HG02759 (cell line): ENCODE results near the gene TMIGD1.
"Not testable (repeated sequence)": the region's sequence is repeated elsewhere in the genome, so short reads cannot be mapped to it uniquely, and the experiment has no call there.

ENCODE experiments used
- ATAC-seq: cut with Tn5 transposase; IDR thresholded peaks from one replicate; pipeline ENCODE4 v1.9.1; 2021; ENCODE audit warnings: mild to moderate bottlenecking, moderate library complexity; ENCODE audit not compliant: unreplicated experiment

The TMIGD1 gene

GRCh38 chr17:30358055-30358760, 24.4 kb upstream of the TMIGD1 start:
- ATAC-seq: no peak

- ATAC-seq: no peak
Observed at GRCh38 chr17:30357476-30357875, 23.6 kb upstream of the TMIGD1 start.

- no peak for ATAC-seq
Observed at GRCh38 chr17:30354701-30355100, 20.8 kb upstream of the TMIGD1 start.

- ATAC-seq: no peak
Observed at GRCh38 chr17:30352240-30352814, 18.5 kb upstream of the TMIGD1 start.

GRCh38 chr17:30351735-30352134, 17.9 kb upstream of the TMIGD1 start:
- ATAC-seq: no peak

- not testable (repeated sequence) for ATAC-seq
Observed at GRCh38 chr17:30351263-30351662, 17.4 kb upstream of the TMIGD1 start.

- no peak for ATAC-seq
Observed at GRCh38 chr17:30349252-30349651, 15.4 kb upstream of the TMIGD1 start.

- no peak for ATAC-seq
Observed at GRCh38 chr17:30347488-30347887, 13.6 kb upstream of the TMIGD1 start.

- ATAC-seq: no peak
Observed at GRCh38 chr17:30346221-30346795, 12.5 kb upstream of the TMIGD1 start.

- ATAC-seq: no peak
Observed at GRCh38 chr17:30345527-30346075, 11.7 kb upstream of the TMIGD1 start.

GRCh38 chr17:30345089-30345433, 11.2 kb upstream of the TMIGD1 start:
- ATAC-seq: no peak

- ATAC-seq: no peak
Observed at GRCh38 chr17:30344283-30345088, 10.6 kb upstream of the TMIGD1 start.

GRCh38 chr17:30343796-30344195, 9.9 kb upstream of the TMIGD1 start:
- ATAC-seq: no peak

GRCh38 chr17:30343244-30343643, 9.4 kb upstream of the TMIGD1 start:
- ATAC-seq: not testable (repeated sequence)

GRCh38 chr17:30341703-30342249, 7.9 kb upstream of the TMIGD1 start:
- ATAC-seq: no peak

- no peak for ATAC-seq
Observed at GRCh38 chr17:30340801-30341356, 7.0 kb upstream of the TMIGD1 start.

GRCh38 chr17:30339086-30339485, 5.2 kb upstream of the TMIGD1 start:
- no peak for ATAC-seq

GRCh38 chr17:30337393-30337999, 3.6 kb upstream of the TMIGD1 start:
- no peak for ATAC-seq

GRCh38 chr17:30336369-30337171, 2.7 kb upstream of the TMIGD1 start:
- ATAC-seq: no peak

GRCh38 chr17:30334421-30334820, 564 bp upstream of the TMIGD1 start:
- no peak for ATAC-seq
